K562 (cell line): ENCODE results near the gene MAMDC2. TPM values are rescaled to one million over a fixed set of nuclear protein-coding genes. Genes with fewer than 3 reads are reported as not detected.

Source experiments
- ARHGAP35 ChIP-seq: fragments of 450-650 bp; IDR thresholded peaks from 2 replicates; pipeline ENCODE4 v1.6.1; 2018; ENCODE audit not compliant: partially characterized antibody
- ARID3A ChIP-seq: IDR thresholded peaks from 2 replicates; pipeline ENCODE4 v1.6.1; 2012; ENCODE audit warnings: low read depth, low read length, improper control_type of control experiment, borderline replicate concordance
- ASH1L ChIP-seq: fragments of 450-650 bp; IDR thresholded peaks from 2 replicates; pipeline ENCODE4 v1.6.1; 2018; ENCODE audit warnings: borderline replicate concordance, mild to moderate bottlenecking, low read depth; ENCODE audit not compliant: partially characterized antibody
- ESRRA ChIP-seq: fragments of 450-650 bp; IDR thresholded peaks from 2 replicates; pipeline ENCODE4 v1.6.1; 2014; ENCODE audit warnings: low read depth, mild to moderate bottlenecking, moderate library complexity, borderline replicate concordance
- ETS2 ChIP-seq: IDR thresholded peaks from 2 replicates; pipeline ENCODE4 v1.6.1; 2016; ENCODE audit warnings: borderline replicate concordance, missing genetic modification characterization, mild to moderate bottlenecking, moderate library complexity, missing compliant biosample characterization; ENCODE audit not compliant: poor library complexity, severe bottlenecking
- FOXA1 ChIP-seq: fragments of 450-650 bp; IDR thresholded peaks from 2 replicates; pipeline ENCODE4 v1.6.1; 2016; ENCODE audit warnings: mild to moderate bottlenecking, borderline replicate concordance
- FOXA3 ChIP-seq, 2 experiments: fragments of 450-650 bp in 1 of 2; sonication (generic) in 1 of 2; formaldehyde crosslinking; IDR thresholded peaks in 1 of 2; conservative IDR thresholded peaks in 1 of 2; 2 replicates each; pipeline versions ENCODE4 v1.4.0 to v1.8.0; 2020 to 2022; ENCODE audit warnings: mild to moderate bottlenecking in 2 of 2, missing genetic modification reagents in 1 of 2
- FOXK2 ChIP-seq, 2 experiments: fragments of 450-650 bp; IDR thresholded peaks in 1 of 2; conservative IDR thresholded peaks in 1 of 2; 2 replicates each; pipeline ENCODE4 v1.6.1; 2016; ENCODE audit warnings: low read depth in 2 of 2, mild to moderate bottlenecking in 1 of 2
- KDM1A ChIP-seq, 2 experiments: fragments of 450-650 bp; IDR thresholded peaks; 2 replicates each; pipeline ENCODE4 v1.6.1; 2016; ENCODE audit warnings: mild to moderate bottlenecking in 2 of 2
- KLF1 ChIP-seq: fragments of 450-650 bp; IDR thresholded peaks from 2 replicates; pipeline ENCODE4 v1.6.1; 2016; ENCODE audit warnings: missing genetic modification characterization, missing compliant biosample characterization
- MTA3 ChIP-seq: fragments of 450-650 bp; formaldehyde crosslinking; IDR thresholded peaks from 2 replicates; pipeline ENCODE4 v1.6.1; 2017; ENCODE audit warnings: mild to moderate bottlenecking, borderline replicate concordance
- POLR2AphosphoS5 ChIP-seq: IDR thresholded peaks from 2 replicates; pipeline ENCODE4 v1.6.1; 2011; ENCODE audit warnings: mild to moderate bottlenecking, low read depth, low read length, moderate library complexity; ENCODE audit not compliant: control insufficient read depth, insufficient read depth
- PREB ChIP-seq: sonication (generic); formaldehyde crosslinking; IDR thresholded peaks from 2 replicates; pipeline ENCODE4 v1.8.1; 2023; ENCODE audit warnings: mild to moderate bottlenecking, missing genetic modification reagents
- SMC3 ChIP-seq: conservative IDR thresholded peaks from 2 replicates; pipeline ENCODE4 v1.6.1; 2011; ENCODE audit warnings: low read depth, low read length, improper control_type of control experiment; ENCODE audit not compliant: insufficient read depth
- SRSF7 ChIP-seq: fragments of 200-400 bp; formaldehyde crosslinking; optimal IDR thresholded peaks from 2 replicates; pipeline ENCODE3; 2017; ENCODE audit warnings: mild to moderate bottlenecking, low read depth, low read length
- STAG1 ChIP-seq: sonication (generic); formaldehyde crosslinking; IDR thresholded peaks from 2 replicates; pipeline ENCODE4 v1.5.0; 2020; ENCODE audit warnings: missing genetic modification reagents, borderline replicate concordance
- TCFL5 ChIP-seq: fragments of 250-450 bp; sonication (Bioruptor Pico); conservative IDR thresholded peaks from 2 replicates; pipeline ENCODE4 v1.6.1; 2021; ENCODE audit warnings: mild to moderate bottlenecking, moderate library complexity, matching md5 sums
- ZC3H8 ChIP-seq: fragments of 450-650 bp; IDR thresholded peaks from 2 replicates; pipeline ENCODE4 v1.6.1; 2017
- ZFP1 ChIP-seq: fragments of 450-650 bp; formaldehyde crosslinking; IDR thresholded peaks from 2 replicates; pipeline ENCODE4 v1.4.0; 2020; ENCODE audit warnings: mild to moderate bottlenecking, mixed read lengths
- ZNF146 ChIP-seq: IDR thresholded peaks from one replicate; pipeline ENCODE4 v1.6.1; 2018; ENCODE audit warnings: missing compliant biosample characterization; ENCODE audit not compliant: unreplicated experiment
- ZNF395 ChIP-seq: fragments of 200-800 bp; sonication (Bioruptor generic); IDR thresholded peaks from 2 replicates; pipeline ENCODE4 v1.6.1; 2017; ENCODE audit warnings: missing genetic modification characterization, missing compliant biosample characterization
- ZNF583 ChIP-seq: fragments of 250-450 bp; sonication (Bioruptor Pico); IDR thresholded peaks from 2 replicates; pipeline ENCODE4 v1.4.0; 2020
- ZNF586 ChIP-seq: fragments of 450-650 bp; formaldehyde crosslinking; conservative IDR thresholded peaks from 2 replicates; pipeline ENCODE4 v1.4.0; 2020; ENCODE audit warnings: mild to moderate bottlenecking, moderate library complexity
- ZNF696 ChIP-seq: fragments of 250-450 bp; sonication (Bioruptor Pico); conservative IDR thresholded peaks from 2 replicates; pipeline ENCODE4 v1.4.0; 2020; ENCODE audit warnings: mild to moderate bottlenecking, moderate library complexity
- polyA plus RNA-seq, 8 experiments: library from polyadenylated mRNA; depleted of rRNA in 4 of 8; stranded (reverse) in 5 of 8; unstranded in 3 of 8; fragments of >200 nt; fragmentation: Nextera tagmentation in 2 of 8; fragmentation: Illumina TruSeq in 1 of 8; extraction: Ambion mirVana in 2 of 8; extraction: Trizol in 1 of 8; gene quantifications; 2 replicates each; pipeline versions ENCODE4 v1.2.1 to v1.2.3, GENCODE V29; 2011 to 2014; ENCODE audit warnings: inconsistent platforms in 1 of 8, missing spikeins in 1 of 8
- total RNA-seq, 7 experiments: library from RNA; depleted of rRNA in 6 of 7; stranded (reverse); fragments of >200 nt in 6 of 7; fragmentation: Illumina TruSeq in 2 of 7; extraction: Trizol in 2 of 7; gene quantifications; 2 replicates each; pipeline versions ENCODE4 v1.2.1 to v1.2.3, GENCODE V29; 2011 to 2021; ENCODE audit warnings: low replicate concordance in 1 of 7
- TF ChIP-seq, protein P1 (sequence below): sonication (generic); formaldehyde crosslinking; IDR thresholded peaks from 2 replicates; pipeline ENCODE4 v1.8.1; 2022; ENCODE audit warnings: missing genetic modification reagents

Gene MAMDC2
- total and polyA plus RNA-seq, 9 of the 15 experiments (the other 6 are each of a cell fraction or from before 2014, with no cell fraction given), result 0.01 to 0.03 TPM; not detected in 7

DNA sequence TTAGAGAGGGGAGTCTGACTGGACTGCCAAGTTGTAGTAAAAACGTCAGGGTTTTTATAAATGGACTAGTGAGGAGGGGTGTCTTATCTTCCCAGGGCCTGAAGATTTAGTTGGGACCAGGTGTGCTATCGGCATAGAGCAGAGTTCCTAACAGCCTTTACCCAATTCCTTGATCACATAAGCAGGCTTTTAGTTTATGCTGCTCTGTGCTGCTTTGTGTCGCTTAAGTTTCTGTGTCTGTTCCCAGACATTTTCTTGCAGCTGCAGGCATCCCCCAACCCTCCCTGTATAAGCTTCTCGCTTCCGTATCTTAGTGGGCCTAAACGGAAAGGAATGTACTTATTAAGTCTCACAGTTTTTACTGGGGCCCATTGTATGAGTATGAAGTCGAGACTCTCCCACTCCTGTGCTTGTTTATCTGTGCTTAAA lies 212.5 kb downstream of the MAMDC2 start (continued):
- no peak for TF ChIP-seq PREB (CRISPR knock-in tag)
- no peak for TF ChIP-seq ETS2 (tag)
- 0 out of 4 replicates have a peak, but pooled peaks of 1 of the 2 experiments have one; percentile 33 for TF ChIP-seq KDM1A (IDR thresholded peaks at IDR 0.05)
- TF ChIP-seq ZNF586, result no peak
- TF ChIP-seq KLF1 (tag), result no peak
- TF ChIP-seq FOXK2 (conservative IDR thresholded peaks at IDR 0.05 in 1 of 2, IDR thresholded peaks at IDR 0.05 in 1 of 2; ENCODE audit: low read depth in 2 of 2), result peak in 1 of 2 experiments; percentile 29; a peak in 3 of 4 replicates
- TF ChIP-seq FOXA3 (CRISPR knock-in tag; conservative IDR thresholded peaks at IDR 0.05 in 1 of 2, IDR thresholded peaks at IDR 0.05 in 1 of 2), result no peak
- no peak for TF ChIP-seq ZNF146 (CRISPR knock-in tag)
- no peak for TF ChIP-seq FOXA1
- no peak for TF ChIP-seq ZNF696 (CRISPR knock-in tag)
- no peak for TF ChIP-seq ZC3H8
- TF ChIP-seq ASH1L, result no peak
- no peak for TF ChIP-seq ESRRA
- TF ChIP-seq ZNF583 (CRISPR knock-in tag), result no peak
- TF ChIP-seq, protein P1, sequence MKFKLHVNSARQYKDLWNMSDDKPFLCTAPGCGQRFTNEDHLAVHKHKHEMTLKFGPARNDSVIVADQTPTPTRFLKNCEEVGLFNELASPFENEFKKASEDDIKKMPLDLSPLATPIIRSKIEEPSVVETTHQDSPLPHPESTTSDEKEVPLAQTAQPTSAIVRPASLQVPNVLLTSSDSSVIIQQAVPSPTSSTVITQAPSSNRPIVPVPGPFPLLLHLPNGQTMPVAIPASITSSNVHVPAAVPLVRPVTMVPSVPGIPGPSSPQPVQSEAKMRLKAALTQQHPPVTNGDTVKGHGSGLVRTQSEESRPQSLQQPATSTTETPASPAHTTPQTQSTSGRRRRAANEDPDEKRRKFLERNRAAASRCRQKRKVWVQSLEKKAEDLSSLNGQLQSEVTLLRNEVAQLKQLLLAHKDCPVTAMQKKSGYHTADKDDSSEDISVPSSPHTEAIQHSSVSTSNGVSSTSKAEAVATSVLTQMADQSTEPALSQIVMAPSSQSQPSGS (CRISPR knock-in tag), result no peak
- TF ChIP-seq ARID3A, result no peak
- no peak for TF ChIP-seq SMC3
- TF ChIP-seq MTA3, result 0 out of 2 replicates have a peak, but pooled peaks have one; percentile 24
- TF ChIP-seq ZNF395 (CRISPR knock-in tag), result no peak
- TF ChIP-seq ARHGAP35, result no peak
- TF ChIP-seq POLR2AphosphoS5, result peak; percentile 86
- TF ChIP-seq ZFP1, result no peak
- no peak for TF ChIP-seq TCFL5
- TF ChIP-seq SRSF7, result no peak
- TF ChIP-seq STAG1 (CRISPR knock-in tag), result no peak
